OCI-LY3 (cell line): ENCODE results near the gene DDX50.

Source experiments
- H2AFZ ChIP-seq: fragments of 200-600, 300-600 bp; shearing (Covaris generic); 2 replicates; pipeline ENCODE4 v1.6.0; 2014; ENCODE audit warnings: antibody characterized with exemption, low read depth, low read length
- H3K27ac ChIP-seq: fragments of 200-600, 300-600 bp; sonication (generic); 2 replicates; pipeline ENCODE4 v1.5.1; 2014; ENCODE audit warnings: mild to moderate bottlenecking, low read length, moderate library complexity, mixed read lengths
- H3K27me3 ChIP-seq: fragments of 200-600, 300-600 bp; sonication (generic); 2 replicates; pipeline ENCODE4 v1.6.1; 2014; ENCODE audit warnings: low read depth, low read length, mixed read lengths
- H3K36me3 ChIP-seq: fragments of 200-600, 300-600 bp; sonication (generic); replicated peaks from 2 replicates; pipeline ENCODE3; 2014; ENCODE audit warnings: low read depth, low read length, mixed read lengths
- H3K4me1 ChIP-seq: fragments of 300-600, 200-600 bp; sonication (generic); 2 replicates; pipeline ENCODE4 v1.6.1; 2014; ENCODE audit warnings: low read length, mixed read lengths
- H3K4me2 ChIP-seq: fragments of 200-600, 300-600 bp; sonication (generic); 2 replicates; pipeline ENCODE4 v1.6.1; 2014; ENCODE audit warnings: low read length, mixed read lengths
- H3K4me3 ChIP-seq: fragments of 300-600, 200-600 bp; sonication (generic); 2 replicates; pipeline ENCODE4 v1.5.1; 2014; ENCODE audit warnings: antibody characterized with exemption, mild to moderate bottlenecking, low read length, moderate library complexity
- H3K79me2 ChIP-seq: fragments of 300-600, 200-600 bp; shearing (Covaris generic); 2 replicates; pipeline ENCODE4 v1.6.1; 2014; ENCODE audit warnings: mild to moderate bottlenecking, low read length, mixed read lengths
- H3K9ac ChIP-seq: fragments of 300-600, 200-600 bp; shearing (Covaris generic); 2 replicates; pipeline ENCODE4 v1.6.0; 2014; ENCODE audit warnings: mild to moderate bottlenecking, low read length, moderate library complexity
- H3K9me3 ChIP-seq: fragments of 200-600, 300-600 bp; shearing (Covaris generic); 2 replicates; pipeline ENCODE4 v1.6.1; 2014; ENCODE audit warnings: low read length, mixed read lengths; ENCODE audit not compliant: insufficient read depth
- H4K20me1 ChIP-seq: fragments of 200-600, 300-600 bp; sonication (generic); 2 replicates; pipeline ENCODE4 v1.6.1; 2016; ENCODE audit warnings: low read length, mixed read lengths; ENCODE audit not compliant: insufficient read depth
- EZH2phosphoT487 ChIP-seq: fragments of 200-600 bp; shearing (Covaris generic); IDR thresholded peaks from 2 replicates; pipeline ENCODE4 v1.6.1; 2018; ENCODE audit warnings: antibody characterized with exemption, mixed run types, low read depth
- TF ChIP-seq, protein P1 (sequence below): fragments of 200-600, 300-600 bp; sonication (generic); IDR thresholded peaks from 2 replicates; pipeline ENCODE4 v1.5.1; 2014; ENCODE audit warnings: antibody characterized with exemption, low read length, low read depth

The DDX50 gene

GRCh38 chr10:68981074-68981473, 80.0 kb downstream of the DDX50 start:
- no peak overlapping the region for H2AFZ ChIP-seq
- H3K79me2 ChIP-seq, result peaks cover 19% of the 10 kb centered on the region
- H3K4me1 ChIP-seq, result no peaks in the 10 kb centered on the region
- no peak overlapping the region for H3K4me2 ChIP-seq
- no peaks in the 10 kb centered on the region for H3K9me3 ChIP-seq
- H3K36me3 ChIP-seq, result peaks cover 50% of the 10 kb centered on the region
- TF ChIP-seq, protein P1, sequence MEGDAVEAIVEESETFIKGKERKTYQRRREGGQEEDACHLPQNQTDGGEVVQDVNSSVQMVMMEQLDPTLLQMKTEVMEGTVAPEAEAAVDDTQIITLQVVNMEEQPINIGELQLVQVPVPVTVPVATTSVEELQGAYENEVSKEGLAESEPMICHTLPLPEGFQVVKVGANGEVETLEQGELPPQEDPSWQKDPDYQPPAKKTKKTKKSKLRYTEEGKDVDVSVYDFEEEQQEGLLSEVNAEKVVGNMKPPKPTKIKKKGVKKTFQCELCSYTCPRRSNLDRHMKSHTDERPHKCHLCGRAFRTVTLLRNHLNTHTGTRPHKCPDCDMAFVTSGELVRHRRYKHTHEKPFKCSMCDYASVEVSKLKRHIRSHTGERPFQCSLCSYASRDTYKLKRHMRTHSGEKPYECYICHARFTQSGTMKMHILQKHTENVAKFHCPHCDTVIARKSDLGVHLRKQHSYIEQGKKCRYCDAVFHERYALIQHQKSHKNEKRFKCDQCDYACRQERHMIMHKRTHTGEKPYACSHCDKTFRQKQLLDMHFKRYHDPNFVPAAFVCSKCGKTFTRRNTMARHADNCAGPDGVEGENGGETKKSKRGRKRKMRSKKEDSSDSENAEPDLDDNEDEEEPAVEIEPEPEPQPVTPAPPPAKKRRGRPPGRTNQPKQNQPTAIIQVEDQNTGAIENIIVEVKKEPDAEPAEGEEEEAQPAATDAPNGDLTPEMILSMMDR, result no peak
- no peak for TF ChIP-seq EZH2phosphoT487
- H3K9ac ChIP-seq, result no peak overlapping the region
- no peaks in the 10 kb centered on the region for H3K27me3 ChIP-seq
- H4K20me1 ChIP-seq, result peaks cover 4% of the 10 kb centered on the region; the same call in 1 of the 2 replicates
- no peak overlapping the region for H3K27ac ChIP-seq
- no peak overlapping the region for H3K4me3 ChIP-seq

DNA sequence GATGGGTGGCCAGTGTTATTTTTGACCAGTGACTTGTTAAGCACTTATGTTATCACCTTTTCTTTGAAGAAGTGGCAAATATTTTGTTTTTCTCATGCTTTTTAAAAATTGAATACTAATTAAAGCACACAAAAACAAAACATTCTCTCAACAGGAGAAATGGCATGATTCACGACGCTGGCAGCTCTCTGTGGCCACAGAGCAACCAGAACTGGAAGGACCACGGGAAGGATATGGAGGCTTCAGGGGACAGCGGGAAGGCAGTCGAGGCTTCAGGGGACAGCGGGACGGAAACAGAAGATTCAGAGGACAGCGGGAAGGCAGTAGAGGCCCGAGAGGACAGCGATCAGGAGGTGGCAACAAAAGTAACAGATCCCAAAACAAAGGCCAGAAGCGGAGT, 81.3 kb downstream of the DDX50 start:
- Histone ChIP-seq H4K20me1 (peaks cover 4% of the 10 kb centered on the region; the same call in 1 of the 2 replicates), H3K79me2 (peaks cover 19% of the 10 kb centered on the region), H3K9me3 (no peaks in the 10 kb centered on the region), H3K4me2 (no peak overlapping the region), H2AFZ (no peak overlapping the region), H3K4me1 (no peaks in the 10 kb centered on the region), H3K27ac (no peak overlapping the region), H3K4me3 (no peak overlapping the region), H3K36me3 (peaks cover 46% of the 10 kb centered on the region), H3K27me3 (no peaks in the 10 kb centered on the region), H3K9ac (no peak overlapping the region)
- TF ChIP-seq, protein P1, result no peak
- TF ChIP-seq EZH2phosphoT487, result no peak

DNA sequence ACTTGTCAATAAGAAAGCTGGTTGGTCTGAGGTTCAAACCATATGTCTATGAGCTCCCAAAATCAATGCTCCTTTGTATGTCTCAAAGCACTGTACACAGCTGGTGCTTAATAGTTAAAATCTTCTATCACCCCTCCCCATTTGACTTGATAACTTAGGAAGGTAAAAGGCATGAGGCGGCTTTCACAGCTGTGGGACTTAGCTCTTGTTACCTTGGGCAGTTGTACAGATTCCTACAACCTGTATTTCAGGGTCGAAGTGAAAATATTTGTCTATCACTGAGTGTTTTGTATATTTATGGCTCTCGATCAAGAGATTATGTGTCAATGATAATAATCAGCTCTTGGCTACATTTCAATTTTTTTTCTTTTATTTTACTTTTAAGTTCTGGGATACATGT, 86.5 kb downstream of the DDX50 start:
- no peaks in the 10 kb centered on the region for H3K4me1 ChIP-seq
- no peak overlapping the region for H2AFZ ChIP-seq
- TF ChIP-seq, protein P1, result no peak
- H3K27ac ChIP-seq, result no peak overlapping the region
- H4K20me1 ChIP-seq, result peaks cover 4% of the 10 kb centered on the region; the same call in 1 of the 2 replicates
- H3K4me2 ChIP-seq, result no peak overlapping the region
- H3K4me3 ChIP-seq, result no peak overlapping the region
- H3K9me3 ChIP-seq, result no peaks in the 10 kb centered on the region
- H3K36me3 ChIP-seq, result peaks cover 15% of the 10 kb centered on the region
- H3K79me2 ChIP-seq, result peaks cover 10% of the 10 kb centered on the region; the same call in 1 of the 2 replicates
- no peaks in the 10 kb centered on the region for H3K27me3 ChIP-seq
- no peak overlapping the region for H3K9ac ChIP-seq

GRCh38 chr10:68988530-68989316, 87.6 kb downstream of the DDX50 start, which contains the start of gene KIFBP:
Gene KIFBP, plus strand, starts transcription at chr10:68988803. Its CDS starts 30 bp downstream, at chr10:68988833.
- peaks cover 7% of the 10 kb centered on the region; the same call in 1 of the 2 replicates for H3K79me2 ChIP-seq
- H3K27me3 ChIP-seq, result no peaks in the 10 kb centered on the region
- no peak within 1 kb of the TSS for H2AFZ ChIP-seq
- H3K4me1 ChIP-seq, result no peaks in the 10 kb centered on the region
- TF ChIP-seq EZH2phosphoT487, result no peak
- TF ChIP-seq, protein P1, result no peak
- H3K4me2 ChIP-seq, result no peak within 1 kb of the TSS
- H3K9ac ChIP-seq, result no peak within 1 kb of the TSS
- peaks cover 3% of the 10 kb centered on the region; the same call in 1 of the 2 replicates for H4K20me1 ChIP-seq
- H3K4me3 ChIP-seq, result no peak within 1 kb of the TSS
- H3K9me3 ChIP-seq, result no peaks in the 10 kb centered on the region
- H3K27ac ChIP-seq, result no peak within 1 kb of the TSS
- H3K36me3 ChIP-seq, result peaks cover 7% of the 10 kb centered on the region
